ENCODE results near the gene MAP3K20.

DNA sequence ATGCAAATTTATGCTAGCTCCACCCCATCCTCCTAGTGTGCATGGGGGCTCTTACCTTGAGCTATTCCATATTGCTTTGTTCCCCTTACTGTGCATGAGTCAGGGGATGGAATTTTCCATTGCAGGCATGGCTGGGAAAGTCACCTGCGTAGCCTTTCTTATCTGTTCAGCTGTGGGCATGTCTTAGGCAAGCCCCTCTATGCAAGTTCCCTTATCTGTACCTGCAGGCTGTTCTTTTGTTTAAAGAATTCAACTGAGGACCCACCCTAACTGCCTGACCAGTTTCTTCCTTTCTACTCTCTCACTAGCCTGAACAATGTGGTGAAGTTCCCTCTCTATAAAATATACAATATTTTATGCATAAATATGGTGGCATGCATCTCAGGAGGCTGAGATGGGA lies 224.8 kb downstream of the MAP3K20 start:
- no peak for TF ChIP-seq POLR2A (IDR thresholded peaks at IDR 0.05)
- TF ChIP-seq, protein P1, sequence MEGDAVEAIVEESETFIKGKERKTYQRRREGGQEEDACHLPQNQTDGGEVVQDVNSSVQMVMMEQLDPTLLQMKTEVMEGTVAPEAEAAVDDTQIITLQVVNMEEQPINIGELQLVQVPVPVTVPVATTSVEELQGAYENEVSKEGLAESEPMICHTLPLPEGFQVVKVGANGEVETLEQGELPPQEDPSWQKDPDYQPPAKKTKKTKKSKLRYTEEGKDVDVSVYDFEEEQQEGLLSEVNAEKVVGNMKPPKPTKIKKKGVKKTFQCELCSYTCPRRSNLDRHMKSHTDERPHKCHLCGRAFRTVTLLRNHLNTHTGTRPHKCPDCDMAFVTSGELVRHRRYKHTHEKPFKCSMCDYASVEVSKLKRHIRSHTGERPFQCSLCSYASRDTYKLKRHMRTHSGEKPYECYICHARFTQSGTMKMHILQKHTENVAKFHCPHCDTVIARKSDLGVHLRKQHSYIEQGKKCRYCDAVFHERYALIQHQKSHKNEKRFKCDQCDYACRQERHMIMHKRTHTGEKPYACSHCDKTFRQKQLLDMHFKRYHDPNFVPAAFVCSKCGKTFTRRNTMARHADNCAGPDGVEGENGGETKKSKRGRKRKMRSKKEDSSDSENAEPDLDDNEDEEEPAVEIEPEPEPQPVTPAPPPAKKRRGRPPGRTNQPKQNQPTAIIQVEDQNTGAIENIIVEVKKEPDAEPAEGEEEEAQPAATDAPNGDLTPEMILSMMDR (IDR thresholded peaks at IDR 0.05), result no peak

Data from Peyer's patch (tissue), 4 donors.